GM10248 (cell line): ENCODE measurements around the gene PPP4R2.

Source experiments
- CTCF ChIA-PET: fragments of 300-600 bp; sonication (Branson Sonifier 250); formaldehyde crosslinking; extraction: SDS; loops from one replicate; lab custom pipeline; 2021; ENCODE audit warnings: antibody characterized with exemption; lab: Yijun Ruan, JAX
- POLR2A ChIA-PET: fragments of 350-650 bp; sonication (Branson Sonifier 250); formaldehyde crosslinking; extraction: SDS; loops from one replicate; lab custom pipeline; 2020; ENCODE audit warnings: antibody characterized with exemption; lab: Yijun Ruan, JAX
- DNase-seq: peaks from one replicate; pipeline ENCODE4 v3.0.0; 2012; ENCODE audit errors: extremely low spot score
- CTCF ChIP-seq: IDR thresholded peaks from 2 replicates; pipeline ENCODE4 v1.5.1; 2012; ENCODE audit warnings: mild to moderate bottlenecking, low read depth; ENCODE audit errors: extremely low read depth, missing control alignments, control extremely low read depth

PPP4R2 gene

GRCh38 chr3:73026760-73027113 is 30.1 kb downstream of the PPP4R2 start:
- no peak for TF ChIP-seq CTCF
- DNase-seq: no peak
- ChIA-PET POLR2A (no interaction called here), CTCF (interaction anchor here (1.5 to 3.1 kb wide), 2 partner anchors 18 to 30 kb away, joined by 5 to 12 read pairs; no protein-coding TSS in a partner anchor)

- no peak for DNase-seq
- no peak for TF ChIP-seq CTCF
- POLR2A ChIA-PET: no interaction called here
- CTCF ChIA-PET: no interaction called here
Measured at GRCh38 chr3:73028803-73029202, 32.2 kb downstream of the PPP4R2 start.

- CTCF ChIA-PET: no interaction called here
- POLR2A ChIA-PET: no interaction called here
- DNase-seq: no peak
- no peak for TF ChIP-seq CTCF
Measured at GRCh38 chr3:73029321-73029796, 32.7 kb downstream of the PPP4R2 start.

- POLR2A ChIA-PET: no interaction called here
- no peak for DNase-seq
- TF ChIP-seq CTCF: no peak
- CTCF ChIA-PET: interaction anchor here (1.3 to 2.0 kb wide), 3 partner anchors 10 to 90 kb away, joined by 3 to 10 read pairs (median 3); no protein-coding TSS in a partner anchor
Measured at GRCh38 chr3:73030073-73030597, 33.5 kb downstream of the PPP4R2 start.

- DNase-seq: no peak
- POLR2A ChIA-PET: no interaction called here
- CTCF ChIA-PET: interaction anchor here (1.3 to 2.0 kb wide), 3 partner anchors 12 to 92 kb away, joined by 3 to 10 read pairs (median 3); no protein-coding TSS in a partner anchor
- TF ChIP-seq CTCF: no peak
Measured at GRCh38 chr3:73031573-73032103, 35.0 kb downstream of the PPP4R2 start.

- ChIA-PET POLR2A (interaction anchor here (0.6 kb wide), 1 partner anchor 1037 kb away, joined by 6 read pairs; no protein-coding TSS in a partner anchor), CTCF (interaction anchor here (1.2 to 1.4 kb wide), 3 partner anchors 9 to 59 kb away, joined by 3 read pairs; no protein-coding TSS in a partner anchor)
- no peak for DNase-seq
- no peak for TF ChIP-seq CTCF
Measured at GRCh38 chr3:73036694-73037591, 40.3 kb downstream of the PPP4R2 start.
